IMR-90 (cell line): ENCODE measurements around the gene PLXDC2. TPM values are rescaled to one million over a fixed set of nuclear protein-coding genes. Genes with fewer than 3 reads are reported as not detected.
A peak's percentile ranks its signal among the peaks of the same experiment; 100 is the strongest.

Source experiments
- ATAC-seq: fragments of 200-7000 bp; cut with Tn5 transposase; 2 replicates; pipeline ENCODE4 v1.9.1; 2020; ENCODE audit warnings: low read depth, mild to moderate bottlenecking, moderate library complexity
- BruUV-seq: library from RNA; stranded (reverse); fragments of 400-500 nt; replicated peaks from 2 replicates; lab custom pipeline; 2021; lab: Mats Ljungman, UMichigan
- CTCF ChIA-PET: fragments of 300-600 bp; formaldehyde crosslinking; extraction: SDS; loops from one replicate; lab custom pipeline; 2021; ENCODE audit warnings: antibody characterized with exemption; lab: Yijun Ruan, JAX
- POLR2A ChIA-PET: fragments of 300-600 bp; sonication (Branson Sonifier 250); formaldehyde crosslinking; loops from one replicate; lab custom pipeline; 2022; ENCODE audit warnings: antibody characterized with exemption; ENCODE audit not compliant: unreplicated experiment; lab: Charles Lee
- DNase-seq: peaks from one replicate; pipeline ENCODE4 v3.0.0; 2013
- H2AFZ ChIP-seq: replicated peaks from 2 replicates; pipeline ENCODE3; 2013; ENCODE audit warnings: low read length, mild to moderate bottlenecking; ENCODE audit not compliant: poor library complexity
- H2AK5ac ChIP-seq: 2 replicates; pipeline ENCODE4 v1.6.1; 2013; ENCODE audit warnings: low read depth, low read length, inconsistent platforms
- H2AK9ac ChIP-seq: replicated peaks from 2 replicates; pipeline ENCODE3; 2013; ENCODE audit warnings: mild to moderate bottlenecking, low read depth, low read length, moderate library complexity; ENCODE audit not compliant: poor library complexity
- H2BK120ac ChIP-seq: 2 replicates; pipeline ENCODE4 v1.6.1; 2013; ENCODE audit warnings: low read depth, low read length, inconsistent platforms
- H2BK15ac ChIP-seq: 3 replicates; pipeline ENCODE4 v1.6.1; 2013; ENCODE audit warnings: low read depth, low read length, inconsistent platforms
- H2BK20ac ChIP-seq: 2 replicates; pipeline ENCODE4 v1.6.1; 2013; ENCODE audit warnings: low read depth, mild to moderate bottlenecking, inconsistent platforms, low read length, moderate library complexity
- H2BK5ac ChIP-seq: 2 replicates; pipeline ENCODE4 v1.6.1; 2013; ENCODE audit warnings: mild to moderate bottlenecking, low read depth, low read length, inconsistent platforms; ENCODE audit not compliant: poor library complexity, severe bottlenecking
- H3K14ac ChIP-seq: replicated peaks from 2 replicates; pipeline ENCODE4 v1.6.1; 2013; ENCODE audit warnings: low read depth, low read length, inconsistent platforms
- H3K18ac ChIP-seq: 2 replicates; pipeline ENCODE4 v1.6.1; 2013; ENCODE audit warnings: low read depth, low read length, control low read depth
- H3K23ac ChIP-seq: 2 replicates; pipeline ENCODE4 v1.6.1; 2013; ENCODE audit warnings: low read depth, low read length, inconsistent platforms
- H3K27ac ChIP-seq: 2 replicates; pipeline ENCODE4 v1.5.1; 2013; ENCODE audit warnings: mild to moderate bottlenecking, control low read depth, low read length; ENCODE audit not compliant: insufficient read depth
- H3K27me3 ChIP-seq: 2 replicates; pipeline ENCODE4 v1.6.1; 2013; ENCODE audit warnings: low read length; ENCODE audit not compliant: control insufficient read depth, insufficient read depth
- H3K36me3 ChIP-seq: 2 replicates; pipeline ENCODE4 v1.6.1; 2013; ENCODE audit warnings: low read length, mixed read lengths; ENCODE audit not compliant: control insufficient read depth, insufficient read depth
- H3K4ac ChIP-seq: 2 replicates; pipeline ENCODE4 v1.6.1; 2013; ENCODE audit warnings: low read depth, low read length, inconsistent platforms
- H3K4me1 ChIP-seq: 2 replicates; pipeline ENCODE4 v1.6.1; 2013; ENCODE audit warnings: low read length, mixed read lengths; ENCODE audit not compliant: control insufficient read depth, insufficient read depth
- H3K4me2 ChIP-seq: 2 replicates; pipeline ENCODE4 v1.6.1; 2013; ENCODE audit warnings: low read depth, mild to moderate bottlenecking, control low read depth, low read length, moderate library complexity
- H3K4me3 ChIP-seq: 2 replicates; pipeline ENCODE4 v1.5.1; 2013; ENCODE audit warnings: low read depth, mild to moderate bottlenecking, control low read depth, low read length, moderate library complexity; ENCODE audit not compliant: insufficient read depth
- H3K56ac ChIP-seq: 2 replicates; pipeline ENCODE4 v1.6.1; 2013; ENCODE audit warnings: low read length, inconsistent platforms; ENCODE audit not compliant: insufficient read depth; ENCODE audit errors: extremely low read depth
- H3K79me1 ChIP-seq, 2 experiments: 2 replicates each; pipeline ENCODE4 v1.6.1; 2013; ENCODE audit warnings: low read length in 2 of 2, inconsistent platforms in 1 of 2, low read depth in 1 of 2
- H3K9ac ChIP-seq: 2 replicates; pipeline ENCODE4 v1.6.1; 2013; ENCODE audit warnings: low read depth, low read length, control low read depth
- H3K9me1 ChIP-seq: 2 replicates; pipeline ENCODE4 v1.6.1; 2013; ENCODE audit warnings: low read length, inconsistent platforms; ENCODE audit not compliant: insufficient read depth
- H3K9me3 ChIP-seq: 2 replicates; pipeline ENCODE4 v1.6.1; 2013; ENCODE audit warnings: low read length; ENCODE audit not compliant: control insufficient read depth, insufficient read depth
- H4K20me1 ChIP-seq: 2 replicates; pipeline ENCODE4 v1.6.1; 2013; ENCODE audit warnings: low read length, inconsistent platforms; ENCODE audit not compliant: insufficient read depth
- H4K5ac ChIP-seq: 2 replicates; pipeline ENCODE4 v1.6.1; 2013; ENCODE audit warnings: mild to moderate bottlenecking, low read depth, low read length, control low read depth
- H4K8ac ChIP-seq, 2 experiments: 2 replicates each; pipeline ENCODE4 v1.6.1; 2013; ENCODE audit warnings: low read depth in 2 of 2, low read length in 2 of 2, control low read depth in 1 of 2, inconsistent platforms in 1 of 2
- H4K91ac ChIP-seq: 2 replicates; pipeline ENCODE4 v1.6.1; 2013; ENCODE audit warnings: low read depth, low read length, inconsistent platforms; ENCODE audit not compliant: insufficient read depth
- BHLHE40 ChIP-seq: fragments of 150-350 bp; IDR thresholded peaks from 2 replicates; pipeline ENCODE4 v1.6.1; 2016; ENCODE audit warnings: mild to moderate bottlenecking, low read depth, low read length
- CEBPB ChIP-seq: IDR thresholded peaks from 2 replicates; pipeline ENCODE4 v1.6.1; 2012; ENCODE audit warnings: low read depth, low read length, improper control_type of control experiment
- CHD1 ChIP-seq: IDR thresholded peaks from 2 replicates; pipeline ENCODE4 v1.6.1; 2012; ENCODE audit warnings: low read depth, low read length, improper control_type of control experiment
- CTCF ChIP-seq: conservative IDR thresholded peaks from 2 replicates; pipeline ENCODE4 v1.5.1; 2012; ENCODE audit warnings: mild to moderate bottlenecking, low read depth, low read length, improper control_type of control experiment
- ELK1 ChIP-seq: fragments of 150-350 bp; IDR thresholded peaks from 2 replicates; pipeline ENCODE4 v1.6.1; 2016; ENCODE audit warnings: low read depth, mild to moderate bottlenecking, low read length, moderate library complexity, borderline replicate concordance
- FOS ChIP-seq: fragments of 150-350 bp; IDR thresholded peaks from 2 replicates; pipeline ENCODE4 v1.6.1; 2016; ENCODE audit warnings: low read depth, low read length
- MAFK ChIP-seq: IDR thresholded peaks from 2 replicates; pipeline ENCODE4 v1.6.1; 2012; ENCODE audit warnings: low read depth, low read length, improper control_type of control experiment
- MXI1 ChIP-seq: IDR thresholded peaks from 2 replicates; pipeline ENCODE4 v1.6.1; 2012; ENCODE audit warnings: low read depth, mild to moderate bottlenecking, low read length, moderate library complexity, borderline replicate concordance
- NFE2L2 ChIP-seq: fragments of 150-350 bp; IDR thresholded peaks from 2 replicates; pipeline ENCODE4 v1.6.1; 2016; ENCODE audit warnings: low read depth, mild to moderate bottlenecking, low read length
- POLR2A ChIP-seq: IDR thresholded peaks from 2 replicates; pipeline ENCODE4 v1.6.1; 2012; ENCODE audit warnings: mild to moderate bottlenecking, low read depth, low read length
- RAD21 ChIP-seq: IDR thresholded peaks from 2 replicates; pipeline ENCODE4 v1.6.1; 2012; ENCODE audit warnings: low read length, improper control_type of control experiment
- RCOR1 ChIP-seq: IDR thresholded peaks from 2 replicates; pipeline ENCODE4 v1.6.1; 2012; ENCODE audit warnings: mild to moderate bottlenecking, low read length, improper control_type of control experiment; ENCODE audit not compliant: insufficient replicate concordance
- RFX5 ChIP-seq: IDR thresholded peaks from 2 replicates; pipeline ENCODE4 v1.8.0; 2012; ENCODE audit warnings: low read depth, mild to moderate bottlenecking, low read length, moderate library complexity
- SMC3 ChIP-seq: fragments of 150-350 bp; IDR thresholded peaks from 2 replicates; pipeline ENCODE4 v1.6.1; 2016; ENCODE audit warnings: low read depth, mild to moderate bottlenecking, antibody characterized with exemption, low read length, moderate library complexity
- USF2 ChIP-seq: fragments of 150-350 bp; IDR thresholded peaks from 2 replicates; pipeline ENCODE4 v1.6.1; 2017; ENCODE audit warnings: mild to moderate bottlenecking, antibody characterized with exemption, low read length, low read depth
- WGBS, 2 experiments: methylation state at CpG; one replicate each; pipeline versions ENCODE4 v1.1.5 to v1.1.7; 2013; ENCODE audit warnings: missing lambda C conversion rate in 2 of 2; ENCODE audit not compliant: insufficient read length in 1 of 2; ENCODE audit errors: extremely low coverage in 2 of 2; 5-methylcytosine and 5-hydroxymethylcytosine counted together
- dilution Hi-C: fragments of 300-500 bp; cut with HindIII; formaldehyde crosslinking; loops from one replicate; pipeline ENCODE4 v1.14.3; 2018; ENCODE audit warnings: low sequenced_read_pairs; ENCODE audit not compliant: unreplicated experiment
- in situ Hi-C: fragments of 300-500 bp; cut with MboI; formaldehyde crosslinking; loops from 3 replicates; pipeline ENCODE4 v1.14.3; 2019; ENCODE audit warnings: low sequenced_read_pairs, inconsistent platforms, mixed read lengths
- intact Hi-C: fragments of 100-400 bp; cut with micrococcal nuclease; formaldehyde crosslinking; loops from 2 replicates; pipeline ENCODE4 v1.10.0; 2022
- polyA plus RNA-seq, 3 experiments: library from polyadenylated mRNA; depleted of rRNA; stranded (reverse); fragments of >200 nt; gene quantifications; 2 replicates each; pipeline ENCODE4 v1.2.3, GENCODE V29; 2012; ENCODE audit warnings: low replicate concordance in 1 of 3
- total RNA-seq: library from RNA; depleted of rRNA; stranded (reverse); fragments of >200 nt; gene quantifications from 2 replicates; pipeline ENCODE4 v1.2.3, GENCODE V29; 2012

The PLXDC2 gene
- total and polyA plus RNA-seq, 2 of the 4 experiments (the other 2 are of a cell fraction), result 3.2 to 6.1 TPM

GRCh38 chr10:19819419-19820033 lies 3.3 kb downstream of the PLXDC2 start:
- no peak overlapping the region for H3K4ac ChIP-seq
- H3K36me3 ChIP-seq, result no peaks in the 10 kb centered on the region
- H4K8ac ChIP-seq, result no peak overlapping the region
- no peak overlapping the region for H3K4me3 ChIP-seq
- no peaks in the 10 kb centered on the region; the same call in 1 of the 2 replicates for H4K20me1 ChIP-seq
- H2BK5ac ChIP-seq, result no peak overlapping the region
- H3K56ac ChIP-seq, result no peak overlapping the region
- no peak overlapping the region for H2BK15ac ChIP-seq
- H2BK120ac ChIP-seq, result no peak overlapping the region
- DNase-seq, result peak; percentile 43
- H2AK9ac ChIP-seq, result no peak overlapping the region
- H3K79me1 ChIP-seq, result peaks cover 0 to 4% of the 10 kb centered on the region in 2 experiments; a peak in 1 of 4 replicates
- no peaks in the 10 kb centered on the region for H3K9me3 ChIP-seq
- H3K27me3 ChIP-seq, result peaks cover 2% of the 10 kb centered on the region; the same call in 1 of the 2 replicates
- H3K9me1 ChIP-seq, result no peaks in the 10 kb centered on the region
- H3K23ac ChIP-seq, result no peak overlapping the region
- no peak for ATAC-seq
- no peak overlapping the region for H2AFZ ChIP-seq
- WGBS, 2 experiments, result no CpG with 5 or more reads among the region's 2 CpGs
- H2AK5ac ChIP-seq, result no peak overlapping the region
- H2BK20ac ChIP-seq, result no peak overlapping the region
- no peak overlapping the region for H3K14ac ChIP-seq
- H3K4me1 ChIP-seq, result no peaks in the 10 kb centered on the region
- POLR2A ChIA-PET, result no interaction called here
- H3K4me2 ChIP-seq, result peak overlapping the region; percentile 61
- intact Hi-C loops, result loop anchor here (1.0 to 10.0 kb wide), 9 partner anchors 103 to 1035 kb away; no protein-coding TSS in a partner anchor
- no peak overlapping the region for H4K5ac ChIP-seq
- H4K91ac ChIP-seq, result no peak overlapping the region
- no peak overlapping the region for H3K9ac ChIP-seq
- CTCF ChIA-PET, result interaction anchor here (0.6 to 1.0 kb wide), 7 partner anchors 8 to 1099 kb away, joined by 3 to 4 read pairs (median 3); no protein-coding TSS in a partner anchor
- dilution Hi-C loops, result no loop called here
- BruUV-seq, result no TSS peak
- in situ Hi-C loops, result no loop called here
- H3K18ac ChIP-seq, result no peak overlapping the region
- no peak overlapping the region for H3K27ac ChIP-seq
- peak; percentile 41; the same call in 1 of the 2 replicates for TF ChIP-seq CEBPB
- no peak for TF ChIP-seq NFE2L2
- TF ChIP-seq RAD21, result peak; percentile 66
- TF ChIP-seq BHLHE40, result no peak
- no peak for TF ChIP-seq RFX5
- TF ChIP-seq MAFK, result no peak
- no peak for TF ChIP-seq MXI1
- no peak for TF ChIP-seq RCOR1
- TF ChIP-seq CHD1, result no peak
- TF ChIP-seq ELK1, result no peak
- TF ChIP-seq CTCF, result peak; percentile 74
- TF ChIP-seq USF2, result no peak
- TF ChIP-seq SMC3, result peak; percentile 75
- TF ChIP-seq FOS, result no peak
- no peak for TF ChIP-seq POLR2A
